GM23248 (cell line): ENCODE data around the gene SCYGR7.

ENCODE experiments used
- EZH2 ChIP-seq: fragments of 200-600 bp; sonication (generic); IDR thresholded peaks from 2 replicates; pipeline ENCODE4 v1.6.1; 2018; ENCODE audit warnings: antibody characterized with exemption, mild to moderate bottlenecking; ENCODE audit not compliant: insufficient read depth, poor library complexity, severe bottlenecking
- EZH2phosphoT487 ChIP-seq: fragments of 200-600 bp; sonication (generic); IDR thresholded peaks from 2 replicates; pipeline ENCODE4 v1.6.1; 2018; ENCODE audit warnings: antibody characterized with exemption, moderate library complexity, mild to moderate bottlenecking, low read depth; ENCODE audit not compliant: insufficient read depth

DNA sequence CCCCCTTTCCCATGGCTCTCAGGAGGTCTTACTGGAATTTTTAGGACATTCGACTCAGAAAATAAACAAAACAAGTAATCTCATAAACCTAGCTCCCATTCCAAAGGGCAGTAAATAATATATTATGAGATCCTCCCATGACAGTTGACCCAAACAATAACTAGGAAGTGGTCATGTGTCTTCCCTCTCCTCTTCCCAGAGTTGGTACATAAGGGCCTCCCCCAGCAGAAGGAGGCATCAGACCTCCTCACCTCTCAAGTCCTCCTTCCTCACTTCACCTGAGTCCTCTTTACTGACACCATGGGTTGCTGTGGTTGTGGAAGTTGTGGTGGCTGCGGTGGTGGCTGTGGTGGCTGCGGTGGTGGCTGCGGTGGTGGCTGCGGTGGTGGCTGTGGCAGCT, at the start of gene SCYGR7:
- no peak for TF ChIP-seq EZH2
- TF ChIP-seq EZH2phosphoT487: no peak
